HG03108 (cell line): ENCODE data around the gene C17orf113.
"Not testable (repeated sequence)": the region's sequence is repeated elsewhere in the genome, so short reads cannot be mapped to it uniquely, and the experiment has no call there.

Experiments
- ATAC-seq: cut with Tn5 transposase; IDR thresholded peaks from one replicate; pipeline ENCODE4 v1.9.1; 2021; ENCODE audit warnings: moderate library complexity; ENCODE audit not compliant: unreplicated experiment

C17orf113 gene

GRCh38 chr17:42042598-42043319, 7.6 kb downstream of the C17orf113 start:
- no peak for ATAC-seq

GRCh38 chr17:42041619-42042018, 8.8 kb downstream of the C17orf113 start:
- no peak for ATAC-seq

- ATAC-seq = no peak
These were observed 9.6 kb downstream of the C17orf113 start for GRCh38 chr17:42040818-42041217.

- no peak for ATAC-seq
These were observed 10.3 kb downstream of the C17orf113 start for GRCh38 chr17:42039794-42040763.

GRCh38 chr17:42038221-42038973, 12.0 kb downstream of the C17orf113 start:
- ATAC-seq = no peak

- ATAC-seq = no peak
These were observed 16.3 kb downstream of the C17orf113 start for GRCh38 chr17:42034059-42034458.

GRCh38 chr17:42031584-42031983, 18.8 kb downstream of the C17orf113 start:
- ATAC-seq = no peak

GRCh38 chr17:42028791-42029127, 21.6 kb downstream of the C17orf113 start:
- no peak for ATAC-seq

GRCh38 chr17:42027961-42028790, 22.2 kb downstream of the C17orf113 start:
- ATAC-seq = no peak

- ATAC-seq = no peak
These were observed 22.9 kb downstream of the C17orf113 start for GRCh38 chr17:42027590-42027889.

GRCh38 chr17:42026857-42027589, 23.4 kb downstream of the C17orf113 start:
- no peak for ATAC-seq

GRCh38 chr17:42025936-42026335, 24.5 kb downstream of the C17orf113 start:
- no peak for ATAC-seq

- no peak for ATAC-seq
These were observed 25.2 kb downstream of the C17orf113 start for GRCh38 chr17:42025191-42025579.

GRCh38 chr17:42023524-42024349, 26.7 kb downstream of the C17orf113 start:
- no peak for ATAC-seq

GRCh38 chr17:42020845-42021244, 29.6 kb downstream of the C17orf113 start:
- not testable (repeated sequence) for ATAC-seq

GRCh38 chr17:42019509-42020404, 30.6 kb downstream of the C17orf113 start, which contains the start of gene NKIRAS2:
TSS of gene NKIRAS2 (plus strand) at chr17:42020090. CDS start at chr17:42021578, 1,488 bp downstream.
- peak; percentile 41 for ATAC-seq

- ATAC-seq = no peak
These were observed 31.4 kb downstream of the C17orf113 start for GRCh38 chr17:42018988-42019387.

GRCh38 chr17:42018339-42018738, 32.1 kb downstream of the C17orf113 start:
- no peak for ATAC-seq
